ENCODE measurements around the gene E2F3. TPM values are rescaled to one million over a fixed set of nuclear protein-coding genes. Genes with fewer than 3 reads are reported as not detected.

Gene E2F3
- total RNA-seq, 1 experiment from 2014 or later: 15.4 TPM

- Histone ChIP-seq H3K27me3 (replicated peaks; ENCODE audit: control insufficient read depth, insufficient read depth, low read length) (no peaks in the 10 kb centered on the region), H3K4me3 (ENCODE audit: low read depth, low read length) (no peak overlapping the region), H3K36me3 (ENCODE audit: control insufficient read depth, insufficient read depth, low read length) (no peaks in the 10 kb centered on the region), H3K4me1 (no peaks in the 10 kb centered on the region), H3K9me3 (no peaks in the 10 kb centered on the region)
- no peaks in the 10 kb centered on the region for H3K9me3 Mint-ChIP-seq (ENCODE audit: unreplicated experiment)
- H3K27ac Mint-ChIP-seq (ENCODE audit: unreplicated experiment): no peak overlapping the region
- H3K4me3 Mint-ChIP-seq (ENCODE audit: unreplicated experiment): no peak overlapping the region
- no peaks in the 10 kb centered on the region for H3K4me1 Mint-ChIP-seq (ENCODE audit: low read depth, unreplicated experiment)
- BruUV-seq (replicated peaks): no TSS peak
- H3K27me3 Mint-ChIP-seq (ENCODE audit: insufficient read depth, unreplicated experiment): no peaks in the 10 kb centered on the region
- intact Hi-C loops (cut with micrococcal nuclease; ENCODE audit: unreplicated experiment): no loop called here
- no peak for DNase-seq
- POLR2A ChIA-PET: no interaction called here
- CTCF ChIA-PET: no interaction called here
- H3K36me3 Mint-ChIP-seq (ENCODE audit: insufficient read depth, unreplicated experiment): peaks cover 25% of the 10 kb centered on the region
- no peak for TF ChIP-seq CTCF (IDR thresholded peaks at IDR 0.05; ENCODE audit: insufficient read depth in 1 of 2, low read depth in 1 of 2, low read length in 1 of 2, severe bottlenecking in 1 of 2, unreplicated experiment in 1 of 2)
Observed at GRCh38 chr6:20468209-20468608, 66.5 kb downstream of the E2F3 start.

- intact Hi-C loops (cut with micrococcal nuclease; ENCODE audit: unreplicated experiment): no loop called here
- Mint-ChIP-seq H3K4me1 (ENCODE audit: low read depth, unreplicated experiment) (no peaks in the 10 kb centered on the region), H3K27me3 (ENCODE audit: insufficient read depth, unreplicated experiment) (no peaks in the 10 kb centered on the region), H3K9me3 (ENCODE audit: unreplicated experiment) (no peaks in the 10 kb centered on the region), H3K27ac (ENCODE audit: unreplicated experiment) (no peak overlapping the region), H3K36me3 (ENCODE audit: insufficient read depth, unreplicated experiment) (peaks cover 14% of the 10 kb centered on the region), H3K4me3 (ENCODE audit: unreplicated experiment) (no peak overlapping the region)
- no peak overlapping the region for H3K4me3 ChIP-seq (ENCODE audit: low read depth, low read length)
- DNase-seq: no peak
- peaks cover 8% of the 10 kb centered on the region for H3K4me1 ChIP-seq
- H3K9me3 ChIP-seq: no peaks in the 10 kb centered on the region
- H3K27me3 ChIP-seq (replicated peaks; ENCODE audit: control insufficient read depth, insufficient read depth, low read length): no peaks in the 10 kb centered on the region
- no TSS peak for BruUV-seq (replicated peaks)
- ChIA-PET CTCF (no interaction called here), POLR2A (no interaction called here)
- no peaks in the 10 kb centered on the region; the same call in 1 of the 2 replicates for H3K36me3 ChIP-seq (ENCODE audit: control insufficient read depth, insufficient read depth, low read length)
- no peak for TF ChIP-seq CTCF (IDR thresholded peaks at IDR 0.05; ENCODE audit: insufficient read depth in 1 of 2, low read depth in 1 of 2, low read length in 1 of 2, severe bottlenecking in 1 of 2, unreplicated experiment in 1 of 2)
Observed at GRCh38 chr6:20472748-20473147, 71.1 kb downstream of the E2F3 start.

GRCh38 chr6:20473518-20473917 is 71.8 kb downstream of the E2F3 start:
- H3K27me3 ChIP-seq (replicated peaks; ENCODE audit: control insufficient read depth, insufficient read depth, low read length): no peaks in the 10 kb centered on the region
- Mint-ChIP-seq H3K36me3 (ENCODE audit: insufficient read depth, unreplicated experiment) (peaks cover 8% of the 10 kb centered on the region), H3K9me3 (ENCODE audit: unreplicated experiment) (no peaks in the 10 kb centered on the region), H3K4me3 (ENCODE audit: unreplicated experiment) (no peak overlapping the region), H3K4me1 (ENCODE audit: low read depth, unreplicated experiment) (no peaks in the 10 kb centered on the region), H3K27me3 (ENCODE audit: insufficient read depth, unreplicated experiment) (no peaks in the 10 kb centered on the region), H3K27ac (ENCODE audit: unreplicated experiment) (no peak overlapping the region)
- TF ChIP-seq CTCF (IDR thresholded peaks at IDR 0.05; ENCODE audit: insufficient read depth in 1 of 2, low read depth in 1 of 2, low read length in 1 of 2, severe bottlenecking in 1 of 2, unreplicated experiment in 1 of 2): no peak
- no peaks in the 10 kb centered on the region for H3K9me3 ChIP-seq
- no peak for DNase-seq
- BruUV-seq (replicated peaks): no TSS peak
- no peaks in the 10 kb centered on the region; the same call in 1 of the 2 replicates for H3K36me3 ChIP-seq (ENCODE audit: control insufficient read depth, insufficient read depth, low read length)
- H3K4me1 ChIP-seq: peaks cover 8% of the 10 kb centered on the region
- intact Hi-C loops (cut with micrococcal nuclease; ENCODE audit: unreplicated experiment): no loop called here
- no peak overlapping the region for H3K4me3 ChIP-seq (ENCODE audit: low read depth, low read length)
- ChIA-PET CTCF (no interaction called here), POLR2A (no interaction called here)

Measured in Caco-2 (cell line).